Femur (tissue), 1 donor: ENCODE measurements around the gene FAM120AOS.
"Not testable (repeated sequence)": the region's sequence is repeated elsewhere in the genome, so short reads cannot be mapped to it uniquely, and the experiment has no call there.

Source experiments
- DNase-seq: peaks from one replicate; pipeline ENCODE4 v3.0.0-alpha.2; 2017

FAM120AOS gene

DNA sequence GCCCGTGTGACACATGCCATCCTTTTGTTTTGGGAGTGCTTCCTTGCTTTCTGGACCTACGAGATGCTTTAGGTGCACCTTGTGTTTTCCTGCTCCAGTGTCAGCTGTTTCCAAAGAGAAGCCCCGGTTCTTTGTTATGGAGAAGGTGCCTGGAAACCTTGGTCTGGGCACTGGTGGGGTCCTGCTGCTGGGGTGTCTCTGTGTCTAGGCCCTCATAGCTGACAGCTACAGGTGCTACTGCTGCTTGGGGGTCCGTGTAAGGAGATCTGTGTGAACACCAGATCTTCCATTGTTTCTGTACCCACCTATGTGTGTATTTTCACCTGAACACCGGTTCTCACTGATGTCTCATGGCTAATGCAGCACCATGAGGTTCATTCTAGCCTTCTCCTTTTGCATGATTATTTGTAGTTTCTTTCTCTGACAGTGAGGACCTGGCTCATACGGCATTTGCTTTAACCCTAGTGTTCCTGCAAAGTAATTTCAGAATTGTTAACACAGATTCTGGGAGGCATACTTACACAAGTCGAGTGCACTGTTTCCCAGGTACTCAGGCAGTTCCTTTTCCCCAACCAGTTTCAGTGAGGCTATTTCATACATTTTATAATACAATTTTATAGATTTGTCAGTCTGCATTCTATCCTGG, 13.2 kb upstream of the FAM120AOS start:
- DNase-seq, result no peak

DNA sequence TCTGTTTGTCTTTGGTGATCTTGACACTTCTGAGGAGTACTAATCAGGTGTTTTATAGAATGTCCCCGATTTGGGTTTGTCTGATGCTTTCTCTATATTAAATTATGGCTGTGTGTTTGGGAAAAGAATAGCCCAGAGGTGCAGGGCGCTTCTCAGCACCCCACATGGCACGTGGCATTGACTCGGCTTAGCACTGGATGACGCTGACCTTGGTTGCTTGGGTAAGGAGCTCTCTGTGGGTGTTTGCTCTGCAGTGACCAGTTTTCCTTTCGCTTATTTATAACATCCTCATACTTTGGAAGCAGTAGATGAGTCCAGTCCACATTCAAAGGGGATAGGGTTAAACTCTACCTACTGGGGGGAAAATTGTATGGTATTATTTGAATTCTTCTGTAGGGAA, 12.5 kb upstream of the FAM120AOS start:
- DNase-seq, result no peak

DNA sequence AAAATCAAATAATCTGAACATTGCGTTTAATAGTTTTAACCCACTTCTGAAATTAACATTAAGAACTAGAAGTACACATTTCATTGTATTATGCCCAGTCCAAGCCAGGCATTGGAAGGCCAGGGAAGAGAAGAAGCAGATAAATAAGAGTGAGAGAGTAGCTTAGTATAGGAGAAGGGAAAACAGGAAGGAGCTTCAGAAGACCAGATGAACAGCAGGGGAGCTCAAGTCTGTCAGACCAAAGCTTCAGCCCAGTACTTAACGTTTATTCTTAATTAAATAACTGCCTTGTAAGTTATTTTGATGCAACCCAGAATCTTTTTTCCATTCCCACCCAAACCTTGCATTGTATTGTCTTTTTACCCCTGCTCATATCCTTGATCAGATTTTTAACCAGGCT, 11.5 kb upstream of the FAM120AOS start:
- no peak for DNase-seq

DNA sequence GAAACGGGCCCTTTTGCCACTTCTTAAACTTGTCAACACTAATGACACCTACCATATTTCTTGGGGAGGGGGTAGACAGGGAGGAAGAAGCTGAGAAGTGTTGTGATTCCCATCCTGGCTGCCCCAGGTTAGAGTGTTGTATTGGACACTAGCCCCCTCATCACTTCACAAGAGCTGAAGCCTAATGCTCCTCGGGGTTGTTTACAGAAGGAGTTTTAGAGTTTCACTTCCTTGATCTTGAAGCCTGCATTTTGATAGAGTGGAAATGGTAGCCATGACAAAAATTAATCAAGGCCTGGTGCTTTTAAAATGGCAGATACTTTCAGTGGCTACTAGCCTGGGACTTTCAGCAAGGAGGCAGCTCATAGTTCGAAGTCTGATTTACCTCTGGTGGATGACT, 11.0 kb upstream of the FAM120AOS start:
- DNase-seq, result no peak

DNA sequence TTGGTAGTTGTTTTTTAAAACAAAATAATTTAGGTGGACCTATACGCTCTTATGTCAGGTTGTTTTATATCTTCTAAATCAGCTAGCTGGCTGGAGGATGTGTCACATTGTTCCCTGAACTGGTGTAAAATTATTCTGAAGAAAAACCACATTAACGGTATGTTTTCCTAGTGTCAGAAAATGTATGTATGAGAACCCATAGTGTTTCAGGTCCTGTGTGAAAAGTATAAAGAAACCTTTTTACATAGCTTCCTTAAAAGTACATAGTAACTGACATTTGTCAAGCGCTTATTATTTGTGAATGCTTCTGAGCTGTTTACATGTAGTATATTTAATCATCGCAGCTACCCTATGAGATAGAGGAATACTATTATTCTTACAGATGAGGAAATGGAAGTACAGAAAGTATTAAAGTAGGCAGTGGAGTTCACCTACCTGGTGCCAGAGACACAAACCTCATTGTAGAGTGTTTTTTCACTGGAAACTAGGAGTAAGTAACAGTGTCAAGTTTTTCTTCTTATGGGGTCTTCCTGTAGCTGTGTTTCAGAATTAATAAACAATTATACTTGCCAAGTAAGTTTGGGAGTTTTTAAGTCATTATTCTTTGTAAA, 10.4 kb upstream of the FAM120AOS start:
- DNase-seq, result no peak

DNA sequence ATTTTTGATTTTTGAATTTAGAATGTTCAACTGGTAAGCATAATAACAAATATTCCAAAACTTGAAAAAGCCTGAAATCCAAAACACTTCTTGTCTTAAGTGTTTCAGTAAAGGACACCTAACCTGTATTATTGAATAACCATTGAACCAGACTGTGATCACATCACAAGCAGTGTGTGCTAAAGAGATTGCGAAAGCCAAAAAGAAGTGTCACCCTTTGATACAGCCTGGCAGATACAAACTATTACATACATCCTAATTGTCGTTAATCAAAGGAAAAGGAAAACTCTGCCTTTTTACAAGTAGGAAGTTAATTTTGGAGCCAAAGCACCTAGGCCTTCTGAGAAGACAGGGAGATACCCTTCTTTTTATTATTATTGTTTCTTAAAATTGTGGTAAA, 8.4 kb upstream of the FAM120AOS start:
- DNase-seq, result no peak

DNA sequence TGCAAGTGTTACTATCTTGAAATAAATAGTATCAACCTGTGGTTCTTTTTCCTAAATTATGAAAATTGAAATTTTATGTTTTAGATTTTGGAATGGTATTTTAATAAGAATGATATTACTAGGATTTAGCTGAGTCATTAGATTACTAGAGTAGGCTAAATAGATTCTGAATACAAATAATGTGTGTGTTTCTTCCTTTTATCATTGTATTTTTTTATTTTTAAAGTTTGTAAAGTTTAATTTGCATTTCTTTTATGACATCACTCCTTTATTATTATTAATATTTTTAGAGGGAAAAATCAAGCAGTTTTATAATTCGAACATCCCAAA, 8.0 kb upstream of the FAM120AOS start:
- no peak for DNase-seq

DNA sequence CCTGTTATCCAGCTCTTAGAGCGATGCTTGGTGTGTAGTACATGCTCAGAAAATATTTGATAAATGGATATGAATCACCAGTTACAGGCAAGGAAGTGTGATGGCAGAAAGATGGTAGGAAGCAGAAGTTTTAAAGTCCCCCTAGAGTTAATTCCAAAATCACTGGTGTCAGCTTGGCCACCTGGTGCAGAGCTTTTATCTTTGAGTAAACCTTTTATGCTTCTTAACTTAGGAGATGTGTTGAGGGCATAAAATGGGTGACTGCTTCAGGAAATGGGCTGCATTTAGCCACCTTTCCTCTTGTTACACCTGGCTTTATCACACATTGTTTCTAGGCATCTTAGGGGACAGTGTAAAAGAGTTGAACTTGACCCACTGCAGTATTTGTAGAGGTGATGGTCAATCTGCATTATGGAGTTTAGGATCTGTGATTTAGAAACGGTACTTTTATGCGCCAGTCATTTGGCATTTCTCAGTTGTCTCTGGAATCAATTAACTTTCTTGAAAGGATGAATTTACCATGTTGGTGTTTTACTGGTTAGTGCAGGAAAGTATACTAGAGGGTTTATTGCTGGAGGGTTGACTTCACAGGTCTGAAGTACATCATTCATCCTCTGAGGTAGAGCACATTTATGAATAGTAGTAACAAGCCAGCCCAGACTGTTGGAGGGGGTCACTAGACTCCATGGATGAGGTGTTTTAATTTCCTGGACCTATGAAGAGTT, 7.5 kb upstream of the FAM120AOS start:
- no peak for DNase-seq

DNA sequence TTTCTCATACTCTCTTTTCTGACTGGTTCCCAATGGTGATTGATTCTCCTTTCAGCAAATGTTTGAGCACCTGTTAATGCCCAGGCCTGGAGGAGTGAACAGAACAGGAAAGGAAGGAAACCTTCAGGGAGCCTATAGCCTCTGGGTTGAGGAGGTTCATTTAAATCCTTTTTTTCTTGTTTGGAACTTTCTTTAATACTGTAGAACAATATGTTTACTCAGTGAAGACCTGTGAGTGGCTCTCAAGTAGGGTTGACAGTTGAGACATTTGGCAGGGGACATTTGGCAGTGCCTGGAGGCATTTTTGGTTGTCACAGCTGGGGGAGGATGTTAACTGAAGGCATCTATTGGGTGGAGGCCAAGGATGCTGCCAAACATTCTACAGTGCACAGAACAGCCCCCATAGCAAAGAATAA, 6.1 kb upstream of the FAM120AOS start:
- no peak for DNase-seq

DNA sequence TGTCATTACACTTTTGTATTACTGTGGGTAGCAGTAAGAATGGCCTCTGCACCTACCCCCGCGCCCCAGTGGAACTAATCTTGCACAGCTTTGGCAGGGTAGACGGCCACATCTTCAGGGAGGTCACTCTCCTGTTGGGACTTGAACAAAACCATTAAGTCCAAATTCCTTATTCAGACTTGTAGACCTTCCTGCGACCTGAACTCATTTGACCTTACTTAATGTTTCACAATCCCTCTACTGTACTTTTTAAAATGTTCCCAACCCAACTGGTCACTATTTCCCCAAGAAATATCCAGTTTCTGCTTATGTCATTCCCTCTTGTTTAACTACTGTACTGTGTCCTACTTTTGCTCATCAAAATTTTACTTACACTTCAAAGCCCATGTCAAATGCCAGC, 5.3 kb upstream of the FAM120AOS start:
- no peak for DNase-seq

DNA sequence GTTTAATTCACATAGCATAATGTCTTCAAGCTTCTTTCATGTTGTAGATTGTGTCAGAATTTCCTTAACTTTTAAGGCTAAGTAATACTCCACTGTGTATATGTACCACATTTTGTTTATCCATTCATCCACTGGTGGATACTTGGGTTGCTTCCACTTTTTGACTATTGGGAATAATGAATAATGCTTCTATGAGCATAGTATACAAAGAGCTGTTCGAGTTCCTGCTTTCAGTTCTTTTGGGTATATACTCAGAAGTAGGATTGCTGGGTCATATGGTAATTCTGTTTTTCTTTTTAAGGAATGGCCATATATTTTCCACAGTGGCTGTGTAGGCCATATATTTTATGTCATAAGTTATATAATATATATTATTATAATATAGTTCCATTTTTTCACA, 3.6 kb upstream of the FAM120AOS start:
- DNase-seq, result no peak

DNA sequence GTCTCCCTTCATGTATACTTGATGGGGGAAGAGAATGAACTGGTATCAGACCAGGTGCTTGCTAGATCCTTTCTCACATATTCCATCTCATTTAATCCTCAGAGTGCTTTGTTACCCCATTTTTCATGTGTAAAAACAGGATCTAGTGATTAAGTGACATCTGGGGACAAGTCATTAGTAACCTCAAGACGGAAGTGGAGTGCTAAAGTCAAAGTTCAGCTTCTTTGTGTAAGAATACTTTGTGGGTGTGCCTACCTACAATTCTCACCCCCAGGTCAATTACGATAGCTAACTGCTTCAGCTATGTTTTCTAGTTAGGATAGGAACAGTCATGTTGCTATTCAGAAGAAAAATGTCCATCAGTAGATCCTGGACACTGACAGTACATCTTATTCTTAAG, 3.1 kb upstream of the FAM120AOS start:
- DNase-seq, result no peak

DNA sequence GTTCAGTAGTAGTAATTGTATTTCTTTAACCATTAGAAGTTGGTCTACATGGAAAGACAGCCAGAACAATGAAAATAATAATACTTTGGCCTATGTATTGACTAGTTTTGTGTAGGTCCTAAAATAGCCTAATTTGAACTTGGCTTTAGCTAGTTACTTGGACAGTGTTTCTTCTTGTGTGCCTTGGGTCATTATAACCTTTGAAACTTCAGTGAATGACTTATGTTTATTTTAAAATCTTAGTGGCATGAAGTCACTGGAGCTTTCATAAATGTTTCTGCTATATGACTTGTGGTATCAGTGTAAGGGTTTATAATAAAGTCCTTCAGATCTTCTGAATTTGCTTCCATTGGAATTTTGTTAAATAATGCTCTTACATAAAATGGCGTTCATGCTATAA, 2.6 kb upstream of the FAM120AOS start:
- no peak for DNase-seq

DNA sequence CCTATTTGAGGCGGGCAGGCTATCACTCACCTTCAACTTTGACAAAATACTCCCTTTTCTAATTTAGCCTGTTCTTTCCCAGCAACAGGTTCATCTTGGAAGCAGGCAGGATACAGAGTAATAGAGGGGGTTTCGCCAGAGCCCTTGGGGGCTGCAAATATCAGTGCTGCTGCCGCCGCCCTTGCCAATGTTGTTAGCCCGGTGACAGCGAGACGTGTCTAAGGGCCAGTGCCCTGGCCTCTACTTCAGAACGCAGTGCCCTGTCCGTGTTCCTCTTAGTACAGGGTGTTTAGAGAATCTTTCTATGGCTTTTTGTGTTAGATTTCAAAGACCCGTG, 703 bp downstream of the FAM120AOS start:
- peak; percentile 36 for DNase-seq

DNA sequence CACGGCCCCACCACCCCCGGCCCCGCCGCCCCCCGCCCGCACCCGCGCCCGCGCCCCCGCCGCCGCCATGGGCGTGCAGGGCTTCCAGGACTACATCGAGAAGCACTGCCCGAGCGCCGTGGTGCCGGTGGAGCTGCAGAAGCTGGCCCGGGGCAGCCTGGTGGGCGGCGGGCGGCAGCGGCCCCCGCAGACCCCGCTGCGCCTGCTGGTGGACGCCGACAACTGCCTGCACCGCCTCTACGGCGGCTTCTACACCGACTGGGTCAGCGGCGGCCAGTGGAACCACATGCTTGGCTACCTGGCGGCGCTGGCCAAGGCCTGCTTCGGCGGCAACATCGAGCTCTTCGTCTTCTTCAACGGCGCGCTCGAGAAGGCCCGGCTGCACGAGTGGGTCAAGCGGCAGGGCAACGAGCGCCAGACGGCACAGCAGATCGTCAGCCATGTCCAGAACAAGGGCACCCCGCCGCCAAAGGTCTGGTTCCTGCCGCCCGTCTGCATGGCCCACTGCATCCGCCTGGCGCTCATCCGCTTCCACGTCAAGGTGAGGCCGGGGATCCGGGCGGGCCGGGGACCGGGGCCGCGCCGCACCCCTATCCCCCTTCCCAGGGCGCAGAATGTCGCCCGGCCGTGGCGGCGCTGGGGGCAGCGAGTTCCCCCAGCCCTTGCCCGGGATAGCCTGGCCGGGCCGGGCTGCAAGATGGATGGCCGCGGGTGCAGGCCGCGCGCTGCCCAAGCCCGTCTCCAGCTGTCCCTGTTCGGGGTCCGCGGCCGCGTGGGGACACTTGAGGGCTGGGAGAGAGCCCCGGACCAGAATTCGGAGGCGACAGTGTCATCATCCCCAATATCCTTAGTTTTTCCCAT, 1.3 kb downstream of the FAM120AOS start:
- DNase-seq, result peak; percentile 57

DNA sequence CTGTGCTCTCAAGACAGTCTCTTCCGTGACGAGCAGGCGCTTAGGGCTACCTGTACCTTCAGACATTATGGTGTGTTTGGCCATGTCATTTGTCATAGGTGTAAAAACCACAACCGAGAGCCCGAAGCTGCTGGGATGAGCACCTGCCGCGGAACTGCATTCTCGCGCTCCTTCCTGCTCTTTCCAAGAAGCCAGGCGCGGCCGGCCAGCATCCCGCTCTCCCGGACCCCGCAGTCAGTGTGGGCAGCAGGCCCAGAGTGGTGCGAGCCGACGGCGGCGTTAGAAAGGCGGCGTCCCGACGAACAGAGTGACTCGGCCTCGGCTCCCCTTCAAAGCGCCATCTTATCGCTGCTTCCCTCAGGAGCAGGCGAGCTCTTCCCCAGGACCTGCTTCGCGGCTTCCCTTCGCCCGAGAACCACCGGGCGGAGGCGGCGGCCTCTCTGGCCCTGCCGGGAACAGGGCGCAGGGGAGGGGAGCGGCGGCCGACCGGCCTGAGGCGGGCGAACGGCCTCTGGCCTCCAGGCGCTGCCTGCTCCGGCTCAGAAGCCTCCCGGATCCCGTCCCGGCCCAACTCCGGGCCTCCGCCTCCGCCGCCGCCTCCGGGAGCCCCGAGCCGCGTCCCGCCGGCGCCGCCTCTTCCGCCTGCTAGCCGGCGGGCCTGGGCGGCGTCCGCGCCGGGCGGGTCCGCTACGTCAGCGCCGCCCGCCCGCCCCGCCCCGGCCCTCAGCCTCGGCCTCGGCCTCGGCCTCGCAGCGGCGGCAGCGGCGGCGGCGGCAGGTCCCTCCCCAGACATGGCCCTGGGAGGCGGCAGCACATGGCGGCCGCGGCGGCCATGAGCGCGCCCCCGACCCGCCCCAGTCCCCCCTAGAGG, 2.2 kb downstream of the FAM120AOS start, which contains the start of gene FAM120A:
TSS of gene FAM120A (plus strand) at position 741 of the 871 bp plus-strand sequence. CDS start 231 bp downstream, outside the sequence.
- DNase-seq, result peak; percentile 86

DNA sequence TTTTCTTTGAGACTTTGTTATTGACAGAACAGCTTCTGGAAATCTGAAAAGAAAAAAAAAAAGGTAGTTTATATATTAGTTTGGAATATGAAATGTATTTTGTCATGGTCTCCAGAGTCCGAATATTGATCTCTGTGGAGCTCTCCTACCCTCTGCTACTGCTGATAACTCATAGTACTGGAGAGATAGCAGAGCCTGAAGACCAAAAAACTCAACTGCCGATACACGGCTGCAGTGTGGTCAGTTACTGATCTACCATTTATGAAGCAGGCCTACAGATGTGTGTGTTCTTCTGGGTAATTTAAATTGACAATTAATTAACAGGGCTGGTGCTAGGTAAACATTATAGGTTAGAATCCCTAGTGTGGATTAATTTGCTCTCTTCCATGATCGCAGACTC, 5.7 kb downstream of the FAM120AOS start:
- no peak for DNase-seq

DNA sequence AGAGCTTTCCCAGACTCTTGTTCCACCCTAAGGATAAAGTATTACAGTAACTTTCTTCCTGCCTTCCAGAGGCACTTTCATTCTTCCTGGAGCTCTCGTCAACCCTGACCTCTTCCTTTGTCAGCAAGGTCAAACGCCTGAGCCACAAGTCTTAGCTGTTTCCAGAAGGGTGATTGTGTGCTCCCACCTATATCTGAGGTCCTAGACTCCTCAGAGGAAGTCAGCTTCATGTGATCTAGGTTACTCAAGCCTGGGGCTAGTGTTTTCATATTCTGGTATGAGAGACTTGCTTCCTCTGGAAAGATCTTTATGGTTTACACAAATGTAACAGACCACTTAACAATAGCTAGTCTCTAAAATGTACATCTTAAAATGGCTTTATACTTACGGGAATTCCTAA, 7.3 kb downstream of the FAM120AOS start:
- DNase-seq, result no peak

DNA sequence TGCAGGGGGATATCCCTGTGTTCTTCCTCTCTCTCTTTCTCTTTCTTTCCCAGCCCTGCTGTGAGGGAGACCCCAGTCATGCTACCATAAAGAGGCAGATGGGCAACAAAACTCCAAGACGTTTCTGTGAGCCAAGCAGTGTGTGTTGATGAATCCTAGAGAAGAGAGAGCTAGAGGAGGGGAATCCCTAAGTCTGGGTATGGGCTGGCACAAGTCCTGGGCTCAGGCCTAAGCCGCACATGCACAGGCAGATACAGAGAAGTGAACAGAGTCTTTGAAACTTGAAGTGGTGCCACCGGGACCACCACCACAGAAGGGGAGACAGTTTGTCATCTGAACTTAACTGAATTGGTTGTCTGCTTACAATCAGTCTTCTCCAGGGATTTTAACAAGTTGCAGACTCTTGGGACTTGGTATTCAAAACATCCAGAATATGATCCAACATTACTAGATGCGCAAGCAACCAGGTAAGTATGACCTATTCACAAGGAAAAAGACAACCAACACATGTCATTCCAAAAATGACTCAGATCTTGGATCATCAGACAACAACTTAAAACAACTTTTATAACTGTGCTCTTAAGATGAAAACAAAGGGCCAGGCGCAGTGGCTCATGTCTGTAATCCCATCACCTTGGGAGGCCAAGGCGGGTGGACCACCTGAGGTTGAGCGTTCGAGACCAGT, 12.3 kb downstream of the FAM120AOS start:
- no peak for DNase-seq

DNA sequence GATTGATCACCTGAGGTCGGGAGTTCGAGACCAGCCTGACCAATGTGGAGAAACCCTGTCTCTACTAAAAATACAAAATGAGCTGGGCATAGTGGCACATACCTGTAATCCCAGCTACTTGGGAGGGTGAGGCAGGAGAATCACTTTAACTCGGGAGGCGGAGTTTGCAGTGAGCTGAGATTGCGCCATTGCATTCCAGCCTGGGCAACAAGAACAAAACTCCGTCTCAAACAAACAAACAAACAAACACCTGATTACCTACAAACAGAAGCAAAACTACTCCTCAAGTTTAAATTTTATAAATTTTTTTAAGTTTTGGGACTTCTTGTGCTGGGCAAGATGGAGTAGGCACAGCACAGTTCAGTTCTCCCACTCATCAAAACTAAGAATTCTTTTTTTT, 14.1 kb downstream of the FAM120AOS start:
- not testable (repeated sequence) for DNase-seq

DNA sequence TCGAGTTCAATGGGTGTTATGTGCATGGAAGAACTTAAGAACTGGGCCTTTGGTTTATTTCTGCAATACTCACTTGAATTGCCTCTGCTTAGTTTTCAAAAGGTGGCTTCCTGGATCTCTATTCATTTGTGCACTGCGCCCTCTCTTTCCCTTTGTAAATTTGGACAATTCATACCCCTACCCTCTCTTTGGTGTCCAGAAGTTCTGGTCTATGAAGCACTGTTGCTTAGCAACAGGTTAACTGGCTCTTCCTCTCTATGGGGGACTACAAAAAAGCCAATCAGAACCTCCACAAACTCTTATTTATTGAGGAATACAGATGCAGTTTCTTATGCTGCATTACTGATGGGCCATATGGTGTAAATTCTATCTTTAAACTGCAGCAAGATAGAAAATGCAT, 15.4 kb downstream of the FAM120AOS start:
- DNase-seq, result no peak
